ENCODE results near the gene SUCLG2.

GRCh38 chr3:67642190-67642589 lies 12.2 kb downstream of the SUCLG2 start:
- TF ChIP-seq CTCF (IDR thresholded peaks at IDR 0.05), result no peak
- TF ChIP-seq POLR2A (IDR thresholded peaks at IDR 0.05), result no peak
